NCI-H460 (cell line): ENCODE results near the gene VSTM2B. TPM values are rescaled to one million over a fixed set of nuclear protein-coding genes. Genes with fewer than 3 reads are reported as not detected.

Experiments
- DNase-seq: peaks from one replicate; pipeline ENCODE4 v3.0.0-alpha.2; 2016; ENCODE audit warnings: low read depth; ENCODE audit errors: extremely low read depth
- total RNA-seq: library from RNA; depleted of rRNA; stranded (reverse); fragments of >200 nt; shearing (Covaris generic); gene quantifications from 2 replicates; pipeline ENCODE4 v1.2.3, GENCODE V29; 2014

VSTM2B gene
- total RNA-seq, 1 experiment from 2014 or later = not detected

- no peak for DNase-seq
Observed at GRCh38 chr19:29562299-29563297, 36.8 kb downstream of the VSTM2B start.

GRCh38 chr19:29563486-29564101 lies 37.8 kb downstream of the VSTM2B start:
- no peak for DNase-seq

GRCh38 chr19:29564574-29565005 lies 38.8 kb downstream of the VSTM2B start:
- no peak for DNase-seq

- no peak for DNase-seq
Observed at GRCh38 chr19:29565171-29565570, 39.4 kb downstream of the VSTM2B start.

GRCh38 chr19:29566496-29567054 lies 40.8 kb downstream of the VSTM2B start:
- DNase-seq = no peak

GRCh38 chr19:29567366-29567915 lies 41.6 kb downstream of the VSTM2B start:
- no peak for DNase-seq

- no peak for DNase-seq
Observed at GRCh38 chr19:29568036-29569025, 42.5 kb downstream of the VSTM2B start.

GRCh38 chr19:29569038-29569911 lies 43.5 kb downstream of the VSTM2B start:
- DNase-seq = no peak

GRCh38 chr19:29571181-29571580 lies 45.4 kb downstream of the VSTM2B start:
- no peak for DNase-seq

- DNase-seq = no peak
Observed at GRCh38 chr19:29573486-29573885, 47.7 kb downstream of the VSTM2B start.

GRCh38 chr19:29574510-29574909 lies 48.7 kb downstream of the VSTM2B start:
- DNase-seq = no peak

- no peak for DNase-seq
Observed at GRCh38 chr19:29576046-29576606, 50.3 kb downstream of the VSTM2B start.

GRCh38 chr19:29576761-29577648 lies 51.2 kb downstream of the VSTM2B start:
- no peak for DNase-seq

GRCh38 chr19:29577649-29577963 lies 51.8 kb downstream of the VSTM2B start:
- DNase-seq = no peak

GRCh38 chr19:29578349-29578748 lies 52.6 kb downstream of the VSTM2B start:
- DNase-seq = no peak

- no peak for DNase-seq
Observed at GRCh38 chr19:29579308-29579910, 53.6 kb downstream of the VSTM2B start.

GRCh38 chr19:29581398-29581797 lies 55.6 kb downstream of the VSTM2B start:
- no peak for DNase-seq
